Neural cell (in vitro differentiated cells): ENCODE data around the gene SPI1. TPM values are rescaled to one million over a fixed set of nuclear protein-coding genes. Genes with fewer than 3 reads are reported as not detected.

Experiments
- H2AFZ ChIP-seq: fragments of 200-600, 300-800 bp; sonication (generic), shearing (Covaris generic); 2 replicates; pipeline ENCODE4 v1.6.0; 2014; ENCODE audit warnings: low read depth, mild to moderate bottlenecking, antibody characterized with exemption, low read length, moderate library complexity
- H3F3A ChIP-seq: fragments of 200-600 bp; shearing (Covaris generic); 2 replicates; pipeline ENCODE4 v1.6.1; 2016; ENCODE audit warnings: mild to moderate bottlenecking, moderate library complexity, mixed read lengths, antibody characterized with exemption, low read length; ENCODE audit not compliant: insufficient read depth, poor library complexity, severe bottlenecking
- H3K27ac ChIP-seq: fragments of 200-600, 300-800 bp; sonication (generic), shearing (Covaris generic); 2 replicates; pipeline ENCODE4 v1.5.1; 2014; ENCODE audit warnings: mild to moderate bottlenecking, low read length, moderate library complexity
- H3K27me3 ChIP-seq: fragments of 300-800, 200-600 bp; sonication (generic), shearing (Covaris generic); 2 replicates; pipeline ENCODE4 v1.6.0; 2014; ENCODE audit warnings: mild to moderate bottlenecking, low read depth, low read length, moderate library complexity; ENCODE audit not compliant: insufficient read depth
- H3K36me3 ChIP-seq: fragments of 300-800, 200-600 bp; sonication (generic), shearing (Covaris generic); 2 replicates; pipeline ENCODE4 v1.5.1; 2014; ENCODE audit warnings: mild to moderate bottlenecking, antibody characterized with exemption, low read length, moderate library complexity; ENCODE audit not compliant: insufficient read depth
- H3K4me2 ChIP-seq: fragments of 300-800, 200-600 bp; sonication (generic), shearing (Covaris generic); 2 replicates; pipeline ENCODE4 v1.6.0; 2014; ENCODE audit warnings: mild to moderate bottlenecking, low read length
- H3K4me3 ChIP-seq: fragments of 300-800, 200-600 bp; sonication (generic), shearing (Covaris generic); 2 replicates; pipeline ENCODE4 v1.5.1; 2014; ENCODE audit warnings: mild to moderate bottlenecking, low read length, moderate library complexity
- H3K79me2 ChIP-seq: fragments of 200-600 bp; shearing (Covaris generic); replicated peaks from 2 replicates; pipeline ENCODE4 v1.6.0; 2014; ENCODE audit warnings: mild to moderate bottlenecking, low read length, moderate library complexity; ENCODE audit not compliant: insufficient read depth
- H3K9ac ChIP-seq: fragments of 300-800, 200-600 bp; sonication (generic), shearing (Covaris generic); 2 replicates; pipeline ENCODE4 v1.6.1; 2016; ENCODE audit warnings: mild to moderate bottlenecking, low read length, mixed read lengths
- H3K9me2 ChIP-seq: fragments of 200-600 bp; shearing (Covaris generic); 2 replicates; pipeline ENCODE4 v1.6.1; 2016; ENCODE audit warnings: mild to moderate bottlenecking, low read length, mixed read lengths; ENCODE audit not compliant: insufficient read depth
- H3K9me3 ChIP-seq: fragments of 200-600, 300-800 bp; sonication (generic), shearing (Covaris generic); 2 replicates; pipeline ENCODE4 v1.6.1; 2016; ENCODE audit warnings: mild to moderate bottlenecking, mixed run types, low read length, moderate library complexity, mixed read lengths
- H4K20me1 ChIP-seq: fragments of 200-600 bp; shearing (Covaris generic); 2 replicates; pipeline ENCODE4 v1.6.1; 2016; ENCODE audit warnings: mild to moderate bottlenecking, mixed run types; ENCODE audit not compliant: insufficient read depth
- EP300 ChIP-seq: fragments of 450-650 bp; conservative IDR thresholded peaks from 2 replicates; pipeline ENCODE4 v1.6.1; 2014; ENCODE audit warnings: antibody characterized with exemption, mild to moderate bottlenecking, moderate library complexity; ENCODE audit not compliant: poor library complexity, severe bottlenecking
- EZH2 ChIP-seq: fragments of 200-600, 300-800 bp; shearing (Covaris generic), sonication (generic); IDR thresholded peaks from 2 replicates; pipeline ENCODE4 v1.6.1; 2014; ENCODE audit warnings: antibody characterized with exemption, low read length, borderline replicate concordance, mild to moderate bottlenecking; ENCODE audit not compliant: insufficient read depth, poor library complexity, severe bottlenecking
- MXI1 ChIP-seq: fragments of 450-650 bp; conservative IDR thresholded peaks from 2 replicates; pipeline ENCODE4 v1.6.1; 2014; ENCODE audit warnings: antibody characterized with exemption, mild to moderate bottlenecking; ENCODE audit not compliant: poor library complexity, severe bottlenecking
- POLR2AphosphoS5 ChIP-seq: IDR thresholded peaks from 2 replicates; pipeline ENCODE4 v1.6.1; 2012
- RAD21 ChIP-seq: fragments of 450-650 bp; conservative IDR thresholded peaks from 2 replicates; pipeline ENCODE4 v1.6.1; 2014; ENCODE audit warnings: antibody characterized with exemption, mild to moderate bottlenecking, moderate library complexity
- SMC3 ChIP-seq: fragments of 450-650 bp; conservative IDR thresholded peaks from 2 replicates; pipeline ENCODE4 v1.6.1; 2014; ENCODE audit warnings: antibody characterized with exemption, mild to moderate bottlenecking, moderate library complexity; ENCODE audit not compliant: poor library complexity
- TAF1 ChIP-seq: IDR thresholded peaks from 2 replicates; pipeline ENCODE4 v1.6.1; 2012; ENCODE audit warnings: low read depth
- polyA plus RNA-seq: library from polyadenylated mRNA; depleted of rRNA; stranded (reverse); fragments of >200 nt; gene quantifications from 2 replicates; pipeline ENCODE4 v1.2.3, GENCODE V29; 2014
- TF ChIP-seq, protein P1 (sequence below): fragments of 450-650 bp; IDR thresholded peaks from 2 replicates; pipeline ENCODE4 v1.5.1; 2014; ENCODE audit warnings: antibody characterized with exemption, mild to moderate bottlenecking, moderate library complexity; ENCODE audit not compliant: poor library complexity, severe bottlenecking
- TF ChIP-seq, protein P2 (sequence below): IDR thresholded peaks from 2 replicates; pipeline ENCODE4 v1.6.1; 2012; ENCODE audit warnings: borderline replicate concordance

SPI1 gene
- polyA plus RNA-seq, 1 donor from 2014 or later, result not detected

DNA sequence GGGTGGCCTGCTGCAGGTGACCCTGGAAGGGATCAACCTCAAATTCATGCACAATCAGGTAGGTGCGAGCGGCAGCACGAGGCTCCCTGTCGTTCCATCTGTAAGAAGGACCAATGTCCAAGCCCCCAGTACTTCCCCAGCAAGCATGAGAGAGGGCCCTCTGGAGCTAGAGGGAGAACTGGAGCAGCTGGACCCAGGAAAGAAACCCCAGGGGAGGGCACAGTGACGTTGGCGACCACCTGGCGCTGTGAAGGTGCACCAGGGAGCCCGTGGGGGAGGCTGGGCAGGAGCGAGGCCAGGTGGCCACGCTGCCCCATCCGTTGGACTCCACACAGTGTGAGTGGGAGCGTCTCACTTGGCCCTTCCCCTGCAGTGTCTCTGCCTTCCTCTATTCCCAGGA lies 53.8 kb downstream of the SPI1 start:
- H3F3A ChIP-seq, result no peaks in the 10 kb centered on the region
- H3K9me3 ChIP-seq, result no peaks in the 10 kb centered on the region
- TF ChIP-seq, protein P1, sequence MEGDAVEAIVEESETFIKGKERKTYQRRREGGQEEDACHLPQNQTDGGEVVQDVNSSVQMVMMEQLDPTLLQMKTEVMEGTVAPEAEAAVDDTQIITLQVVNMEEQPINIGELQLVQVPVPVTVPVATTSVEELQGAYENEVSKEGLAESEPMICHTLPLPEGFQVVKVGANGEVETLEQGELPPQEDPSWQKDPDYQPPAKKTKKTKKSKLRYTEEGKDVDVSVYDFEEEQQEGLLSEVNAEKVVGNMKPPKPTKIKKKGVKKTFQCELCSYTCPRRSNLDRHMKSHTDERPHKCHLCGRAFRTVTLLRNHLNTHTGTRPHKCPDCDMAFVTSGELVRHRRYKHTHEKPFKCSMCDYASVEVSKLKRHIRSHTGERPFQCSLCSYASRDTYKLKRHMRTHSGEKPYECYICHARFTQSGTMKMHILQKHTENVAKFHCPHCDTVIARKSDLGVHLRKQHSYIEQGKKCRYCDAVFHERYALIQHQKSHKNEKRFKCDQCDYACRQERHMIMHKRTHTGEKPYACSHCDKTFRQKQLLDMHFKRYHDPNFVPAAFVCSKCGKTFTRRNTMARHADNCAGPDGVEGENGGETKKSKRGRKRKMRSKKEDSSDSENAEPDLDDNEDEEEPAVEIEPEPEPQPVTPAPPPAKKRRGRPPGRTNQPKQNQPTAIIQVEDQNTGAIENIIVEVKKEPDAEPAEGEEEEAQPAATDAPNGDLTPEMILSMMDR, result no peak
- TF ChIP-seq MXI1 (no peak), SMC3 (no peak), POLR2AphosphoS5 (no peak), EP300 (no peak), RAD21 (no peak)
- TF ChIP-seq, protein P2, sequence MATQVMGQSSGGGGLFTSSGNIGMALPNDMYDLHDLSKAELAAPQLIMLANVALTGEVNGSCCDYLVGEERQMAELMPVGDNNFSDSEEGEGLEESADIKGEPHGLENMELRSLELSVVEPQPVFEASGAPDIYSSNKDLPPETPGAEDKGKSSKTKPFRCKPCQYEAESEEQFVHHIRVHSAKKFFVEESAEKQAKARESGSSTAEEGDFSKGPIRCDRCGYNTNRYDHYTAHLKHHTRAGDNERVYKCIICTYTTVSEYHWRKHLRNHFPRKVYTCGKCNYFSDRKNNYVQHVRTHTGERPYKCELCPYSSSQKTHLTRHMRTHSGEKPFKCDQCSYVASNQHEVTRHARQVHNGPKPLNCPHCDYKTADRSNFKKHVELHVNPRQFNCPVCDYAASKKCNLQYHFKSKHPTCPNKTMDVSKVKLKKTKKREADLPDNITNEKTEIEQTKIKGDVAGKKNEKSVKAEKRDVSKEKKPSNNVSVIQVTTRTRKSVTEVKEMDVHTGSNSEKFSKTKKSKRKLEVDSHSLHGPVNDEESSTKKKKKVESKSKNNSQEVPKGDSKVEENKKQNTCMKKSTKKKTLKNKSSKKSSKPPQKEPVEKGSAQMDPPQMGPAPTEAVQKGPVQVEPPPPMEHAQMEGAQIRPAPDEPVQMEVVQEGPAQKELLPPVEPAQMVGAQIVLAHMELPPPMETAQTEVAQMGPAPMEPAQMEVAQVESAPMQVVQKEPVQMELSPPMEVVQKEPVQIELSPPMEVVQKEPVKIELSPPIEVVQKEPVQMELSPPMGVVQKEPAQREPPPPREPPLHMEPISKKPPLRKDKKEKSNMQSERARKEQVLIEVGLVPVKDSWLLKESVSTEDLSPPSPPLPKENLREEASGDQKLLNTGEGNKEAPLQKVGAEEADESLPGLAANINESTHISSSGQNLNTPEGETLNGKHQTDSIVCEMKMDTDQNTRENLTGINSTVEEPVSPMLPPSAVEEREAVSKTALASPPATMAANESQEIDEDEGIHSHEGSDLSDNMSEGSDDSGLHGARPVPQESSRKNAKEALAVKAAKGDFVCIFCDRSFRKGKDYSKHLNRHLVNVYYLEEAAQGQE, result no peak
- H3K79me2 ChIP-seq, result no peaks in the 10 kb centered on the region
- H3K4me3 ChIP-seq, result no peak overlapping the region
- no peak overlapping the region for H3K9ac ChIP-seq
- H3K36me3 ChIP-seq, result peaks cover 7% of the 10 kb centered on the region
- no peak overlapping the region for H3K4me2 ChIP-seq
- no peak overlapping the region for H2AFZ ChIP-seq
- H3K27ac ChIP-seq, result no peak overlapping the region
- H4K20me1 ChIP-seq, result no peaks in the 10 kb centered on the region
- no peaks in the 10 kb centered on the region for H3K9me2 ChIP-seq
- H3K27me3 ChIP-seq, result no peaks in the 10 kb centered on the region

DNA sequence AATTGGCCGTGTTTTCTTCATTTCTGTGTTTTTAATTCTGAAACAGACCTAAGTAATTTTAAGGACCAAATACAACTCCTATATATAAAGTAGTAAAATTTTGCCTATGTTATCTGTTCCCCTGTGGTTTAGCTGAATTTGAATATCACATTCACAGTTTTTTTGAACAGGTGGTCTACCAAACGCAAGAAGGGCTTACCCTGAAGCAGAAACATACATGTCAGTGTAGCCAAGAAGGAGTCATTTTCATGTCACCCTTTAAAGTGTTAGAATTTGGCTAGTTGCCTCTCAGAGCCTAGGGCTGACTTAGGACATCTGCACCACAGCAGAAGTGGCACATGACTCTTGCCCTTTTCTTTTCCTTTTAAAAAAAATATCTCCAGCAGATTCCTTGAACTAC lies 60.2 kb downstream of the SPI1 start:
- Histone ChIP-seq H2AFZ (no peak overlapping the region), H3K79me2 (no peaks in the 10 kb centered on the region), H3K9me3 (no peaks in the 10 kb centered on the region), H3K9ac (no peak overlapping the region), H3K4me2 (no peak overlapping the region), H3K4me3 (no peak overlapping the region), H4K20me1 (no peaks in the 10 kb centered on the region), H3K36me3 (peaks cover 7% of the 10 kb centered on the region), H3K27me3 (no peaks in the 10 kb centered on the region), H3F3A (no peaks in the 10 kb centered on the region), H3K27ac (no peak overlapping the region), H3K9me2 (no peaks in the 10 kb centered on the region)
- TF ChIP-seq MXI1, result no peak
- TF ChIP-seq, protein P2, result no peak
- TF ChIP-seq, protein P1, result no peak
- TF ChIP-seq POLR2AphosphoS5, result no peak
- no peak for TF ChIP-seq EZH2
- TF ChIP-seq TAF1, result no peak
- no peak for TF ChIP-seq EP300
- no peak for TF ChIP-seq RAD21
- no peak for TF ChIP-seq SMC3
